ENCODE measurements around the gene HJURP.

- no peak for TF ChIP-seq TCF4 (CRISPR knock-in tag; IDR thresholded peaks at IDR 0.05; ENCODE audit: borderline replicate concordance)
- TF ChIP-seq, protein P1, sequence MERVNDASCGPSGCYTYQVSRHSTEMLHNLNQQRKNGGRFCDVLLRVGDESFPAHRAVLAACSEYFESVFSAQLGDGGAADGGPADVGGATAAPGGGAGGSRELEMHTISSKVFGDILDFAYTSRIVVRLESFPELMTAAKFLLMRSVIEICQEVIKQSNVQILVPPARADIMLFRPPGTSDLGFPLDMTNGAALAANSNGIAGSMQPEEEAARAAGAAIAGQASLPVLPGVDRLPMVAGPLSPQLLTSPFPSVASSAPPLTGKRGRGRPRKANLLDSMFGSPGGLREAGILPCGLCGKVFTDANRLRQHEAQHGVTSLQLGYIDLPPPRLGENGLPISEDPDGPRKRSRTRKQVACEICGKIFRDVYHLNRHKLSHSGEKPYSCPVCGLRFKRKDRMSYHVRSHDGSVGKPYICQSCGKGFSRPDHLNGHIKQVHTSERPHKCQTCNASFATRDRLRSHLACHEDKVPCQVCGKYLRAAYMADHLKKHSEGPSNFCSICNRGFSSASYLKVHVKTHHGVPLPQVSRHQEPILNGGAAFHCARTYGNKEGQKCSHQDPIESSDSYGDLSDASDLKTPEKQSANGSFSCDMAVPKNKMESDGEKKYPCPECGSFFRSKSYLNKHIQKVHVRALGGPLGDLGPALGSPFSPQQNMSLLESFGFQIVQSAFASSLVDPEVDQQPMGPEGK (CRISPR knock-in tag; IDR thresholded peaks at IDR 0.05; ENCODE audit: borderline replicate concordance): no peak
Observed at GRCh38 chr2:233829193-233830110, 24.9 kb downstream of the HJURP start.

Measured in SK-N-SH treated with all-trans-retinoic acid at 6 μM for 48 hours (cell line).